Measurements from ENCODE around the gene PTGER3. TPM values are rescaled to one million over a fixed set of nuclear protein-coding genes. Genes with fewer than 3 reads are reported as not detected.
"Not testable (repeated sequence)": the region's sequence is repeated elsewhere in the genome, so short reads cannot be mapped to it uniquely, and the experiment has no call there.

PTGER3 gene
- total RNA-seq, 1 donor from 2014 or later: 3.4 TPM

GRCh38 chr1:71002709-71003475 is 44.7 kb downstream of the PTGER3 start:
- DNase-seq: no peak

GRCh38 chr1:71001624-71002023 is 46.0 kb downstream of the PTGER3 start:
- no peak for DNase-seq

GRCh38 chr1:70997793-70998192 is 49.8 kb downstream of the PTGER3 start:
- no peak for DNase-seq

GRCh38 chr1:70994753-70995268 is 52.8 kb downstream of the PTGER3 start:
- DNase-seq: no peak

GRCh38 chr1:70993798-70994197 is 53.8 kb downstream of the PTGER3 start:
- DNase-seq: no peak

GRCh38 chr1:70992521-70992920 is 55.1 kb downstream of the PTGER3 start:
- DNase-seq: no peak

GRCh38 chr1:70990469-70991253 is 57.0 kb downstream of the PTGER3 start:
- DNase-seq: no peak

GRCh38 chr1:70987497-70987896 is 60.1 kb downstream of the PTGER3 start:
- DNase-seq: no peak

GRCh38 chr1:70985776-70986225 is 61.8 kb downstream of the PTGER3 start:
- DNase-seq: not testable (repeated sequence)

- not testable (repeated sequence) for DNase-seq
Measured at GRCh38 chr1:70985278-70985677, 62.3 kb downstream of the PTGER3 start.

GRCh38 chr1:70980361-70980760 is 67.3 kb downstream of the PTGER3 start:
- DNase-seq: no peak

GRCh38 chr1:70979881-70980280 is 67.7 kb downstream of the PTGER3 start:
- DNase-seq: no peak

GRCh38 chr1:70979313-70979712 is 68.3 kb downstream of the PTGER3 start:
- DNase-seq: no peak

- no peak for DNase-seq
Measured at GRCh38 chr1:70978623-70979022, 69.0 kb downstream of the PTGER3 start.

- no peak for DNase-seq
Measured at GRCh38 chr1:70977575-70977974, 70.0 kb downstream of the PTGER3 start.

GRCh38 chr1:70977041-70977440 is 70.6 kb downstream of the PTGER3 start:
- DNase-seq: no peak

GRCh38 chr1:70973754-70974153 is 73.9 kb downstream of the PTGER3 start:
- DNase-seq: no peak

GRCh38 chr1:70970407-70970806 is 77.2 kb downstream of the PTGER3 start:
- DNase-seq: no peak

- DNase-seq: no peak
Measured at GRCh38 chr1:70966018-70966638, 81.5 kb downstream of the PTGER3 start.

GRCh38 chr1:70963374-70963773 is 84.2 kb downstream of the PTGER3 start:
- DNase-seq: no peak

GRCh38 chr1:70961374-70961975 is 86.1 kb downstream of the PTGER3 start:
- DNase-seq: no peak

- DNase-seq: no peak
Measured at GRCh38 chr1:70948396-70949017, 99.1 kb downstream of the PTGER3 start.
